Measurements from ENCODE around the gene FOXM1.

- TF ChIP-seq POLR2A (IDR thresholded peaks at IDR 0.05; ENCODE audit: low read length) (no peak), GATA1 (IDR thresholded peaks at IDR 0.05; ENCODE audit: low read depth, low read length) (no peak)
Measured at GRCh38 chr12:2895511-2895910, 18.5 kb upstream of the FOXM1 start.

Measured in erythroblast (primary cell).